Measurements from ENCODE around the gene EEFSEC.

Gene EEFSEC

DNA sequence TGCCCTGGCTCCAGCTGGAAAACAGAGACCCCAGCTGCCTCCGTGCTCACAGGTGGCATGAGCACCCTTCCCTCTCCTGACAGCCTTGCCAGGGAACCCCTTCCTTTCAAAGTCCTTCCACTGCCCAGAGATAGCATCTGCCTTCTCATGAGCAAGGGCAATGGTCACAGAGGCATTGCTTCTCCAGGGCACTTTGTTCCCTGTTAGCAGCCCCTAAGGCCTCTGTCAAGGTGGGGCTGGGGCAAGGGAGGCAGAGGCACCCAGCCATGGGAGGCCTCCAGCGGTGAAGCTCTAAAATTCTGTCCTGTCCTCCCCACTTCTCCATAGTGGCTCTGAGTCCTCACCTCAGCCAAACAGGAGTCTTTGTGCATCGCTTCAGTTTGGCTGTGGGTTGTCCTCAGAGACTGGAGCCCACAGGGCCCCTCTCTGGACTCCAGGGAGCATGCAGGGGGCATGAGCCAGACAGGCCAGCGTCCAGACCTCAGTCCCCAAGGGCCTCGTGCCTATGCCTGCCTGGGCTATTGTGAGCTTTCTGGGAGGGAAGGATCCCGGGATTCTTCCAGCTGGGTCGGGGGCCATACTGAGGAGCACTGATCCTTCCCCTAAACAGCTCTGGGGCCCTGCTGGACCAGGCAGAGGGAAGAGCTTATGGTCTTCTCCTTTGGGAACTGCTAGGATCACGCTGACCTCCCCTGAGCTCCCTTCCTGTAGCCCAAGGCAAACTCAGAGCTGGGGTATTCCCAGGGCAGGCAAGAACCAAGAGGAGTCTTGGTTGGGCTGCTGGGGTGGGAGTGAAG is 206.8 kb downstream of the EEFSEC start:
- no peak for DNase-seq (ENCODE audit: low spot score)
- no peak for TF ChIP-seq CTCF (IDR thresholded peaks at IDR 0.05; ENCODE audit: extremely low read depth, missing control alignments)

DNA sequence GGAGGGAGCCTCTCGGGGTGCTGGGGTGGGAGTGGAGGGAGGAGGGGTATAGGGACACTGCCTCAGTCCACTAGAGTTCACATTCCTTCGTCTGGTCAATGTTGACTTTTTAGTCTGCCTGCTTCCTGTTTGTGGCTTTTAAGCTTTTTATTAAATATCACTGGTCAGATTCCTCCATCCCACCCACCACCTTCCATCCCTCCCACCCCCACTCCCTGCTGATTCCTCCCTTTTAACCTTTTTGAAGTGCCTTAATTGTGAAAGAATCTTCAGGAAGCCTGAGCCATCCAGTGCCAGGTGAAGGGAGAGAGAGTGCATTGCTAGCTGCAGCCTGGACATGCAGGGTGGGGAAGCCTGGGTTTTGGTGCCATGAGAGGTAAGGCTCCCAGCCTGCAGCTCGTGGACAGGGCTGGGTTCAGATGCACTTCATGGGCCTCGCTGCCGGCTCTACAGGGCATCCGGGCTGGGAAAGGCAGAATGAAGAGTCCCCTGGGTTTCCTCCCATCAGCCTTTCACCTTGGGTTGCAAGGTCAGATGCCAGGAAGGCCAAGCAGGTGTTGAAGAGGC is 207.5 kb downstream of the EEFSEC start:
- no peak for TF ChIP-seq CTCF (IDR thresholded peaks at IDR 0.05; ENCODE audit: extremely low read depth, missing control alignments)
- no peak for DNase-seq (ENCODE audit: low spot score)

DNA sequence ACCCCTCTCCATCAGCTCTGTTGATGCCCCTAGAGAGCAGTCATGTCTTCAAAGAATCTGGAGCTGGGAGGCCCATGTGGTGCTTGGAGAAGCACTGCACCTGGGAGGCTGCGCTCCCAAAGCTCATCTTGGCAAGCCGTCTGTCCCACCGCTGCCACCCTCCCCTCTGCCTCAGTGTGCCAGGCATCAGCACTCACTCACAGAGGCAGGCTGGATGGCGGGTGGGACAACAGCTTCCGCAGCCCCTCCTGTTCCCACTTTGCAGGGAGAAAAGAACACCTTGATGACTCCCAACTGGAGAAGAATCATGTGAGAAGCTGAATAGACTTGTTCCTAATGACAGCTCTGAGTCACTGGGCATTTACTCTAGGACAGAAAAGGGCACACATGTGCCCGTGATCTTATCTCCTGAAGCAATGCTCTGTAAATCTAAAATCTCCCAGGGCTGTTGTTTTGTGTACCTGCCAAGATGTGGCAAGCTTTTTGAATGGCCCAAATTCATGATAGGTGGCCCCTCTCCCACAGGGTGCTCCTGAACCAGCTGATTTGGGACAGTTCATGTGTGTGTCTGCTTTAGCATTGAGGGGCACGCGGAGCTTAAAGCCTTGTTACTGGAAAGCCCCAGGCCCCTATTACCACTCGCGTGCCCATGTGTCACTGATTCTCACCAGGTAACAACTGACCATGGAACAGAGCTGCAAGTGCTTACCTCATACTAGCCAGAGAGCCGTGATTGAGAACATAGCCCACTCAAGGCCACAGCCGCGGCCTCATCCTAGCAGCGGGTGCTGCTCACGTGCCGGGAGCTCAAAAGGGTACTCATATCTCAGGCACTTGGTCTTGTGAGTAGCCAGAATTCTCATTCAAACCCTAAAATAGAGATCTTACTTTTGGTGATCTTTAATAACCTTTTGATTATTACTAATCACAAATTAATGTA is 209.0 kb downstream of the EEFSEC start:
- DNase-seq (ENCODE audit: low spot score), result no peak
- no peak for TF ChIP-seq CTCF (IDR thresholded peaks at IDR 0.05; ENCODE audit: extremely low read depth, missing control alignments)

DNA sequence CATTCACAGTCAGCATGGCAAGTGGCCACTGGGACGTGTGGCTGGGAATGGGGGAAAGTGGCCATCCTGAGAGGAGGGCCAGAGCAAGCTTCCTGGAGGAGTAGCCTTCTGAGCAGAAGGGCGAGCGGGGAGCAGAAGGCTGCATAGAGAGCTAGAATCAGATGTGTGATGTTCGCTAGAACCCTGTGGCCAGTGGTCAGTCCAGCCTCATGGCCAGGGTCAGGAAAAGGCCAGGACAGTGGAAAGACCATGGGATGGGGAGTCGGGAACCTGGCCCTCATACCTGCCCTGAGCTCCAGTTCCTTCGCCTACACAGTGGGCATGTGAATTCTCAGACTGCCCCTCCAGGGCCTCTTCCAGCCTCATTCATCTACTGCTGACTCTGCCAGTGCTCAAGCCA is 211.0 kb downstream of the EEFSEC start:
- DNase-seq (ENCODE audit: low spot score), result no peak
- no peak for TF ChIP-seq CTCF (IDR thresholded peaks at IDR 0.05; ENCODE audit: extremely low read depth, missing control alignments)

DNA sequence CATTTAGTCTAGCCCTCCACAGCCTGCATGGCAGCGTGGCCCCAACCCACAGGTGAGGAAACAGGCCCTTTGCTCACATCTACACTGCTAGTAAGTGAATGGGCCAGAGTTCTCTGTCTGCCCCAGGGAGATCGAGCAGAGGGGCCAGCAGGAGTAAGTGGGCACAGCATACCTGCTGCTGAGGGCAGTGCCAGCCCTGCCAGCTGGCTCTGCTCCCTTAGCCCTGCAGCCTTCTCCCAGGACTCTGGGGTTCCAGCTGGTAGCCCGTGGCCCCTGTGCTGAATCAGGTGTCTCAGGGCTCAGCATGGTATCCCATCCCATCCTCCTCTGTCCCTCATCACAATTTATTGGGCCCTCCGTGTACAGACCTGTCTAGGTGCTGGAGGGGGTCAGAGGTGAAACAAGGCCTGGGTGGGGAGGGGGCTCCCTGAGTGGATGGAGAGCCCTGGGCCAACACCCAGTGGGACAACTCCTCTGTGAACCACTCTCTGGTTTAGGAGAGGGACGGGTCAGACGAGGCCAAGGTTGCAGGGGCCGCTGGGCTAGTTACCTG is 211.6 kb downstream of the EEFSEC start:
- TF ChIP-seq CTCF (IDR thresholded peaks at IDR 0.05; ENCODE audit: extremely low read depth, missing control alignments), result no peak
- no peak for DNase-seq (ENCODE audit: low spot score)

DNA sequence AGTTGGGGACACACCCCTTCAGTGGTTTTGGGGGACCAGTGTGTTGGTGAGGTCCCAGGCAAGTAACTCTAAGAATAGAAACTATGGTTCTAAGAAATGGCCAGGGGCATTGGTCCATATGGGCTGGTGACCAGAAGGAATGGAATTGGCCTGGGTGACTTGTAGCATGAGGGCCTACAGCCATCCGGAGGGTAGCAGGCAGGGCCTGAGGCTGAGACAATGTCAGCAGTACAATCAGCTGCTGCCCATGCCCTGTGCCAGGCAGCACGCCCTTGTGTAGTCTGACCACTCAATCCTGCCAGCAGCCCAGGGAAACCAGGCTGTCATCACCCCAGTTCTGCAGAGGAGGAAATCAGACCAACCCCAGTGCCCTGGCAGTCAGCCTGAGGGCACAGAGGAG is 212.9 kb downstream of the EEFSEC start:
- no peak for TF ChIP-seq CTCF (IDR thresholded peaks at IDR 0.05; ENCODE audit: extremely low read depth, missing control alignments)
- no peak for DNase-seq (ENCODE audit: low spot score)

Data from GM20000 (cell line).